Cardiac septum (tissue), 1 donor: ENCODE measurements around the gene NCKAP5. TPM values are rescaled to one million over a fixed set of nuclear protein-coding genes. Genes with fewer than 3 reads are reported as not detected.

Experiments used
- DNase-seq: peaks from one replicate; pipeline ENCODE4 v3.0.0-alpha.2; 2020; ENCODE audit warnings: low spot score
- intact Hi-C: fragments of 100-400 bp; cut with DNase I; formaldehyde crosslinking; loops from one replicate; pipeline ENCODE4 v1.14.0; 2022
- total RNA-seq: library from RNA; stranded (reverse); fragmentation: NEBNext Ultra II Directional; extraction: Animal tissue kit (Norgen Biotek cat#: 25700); gene quantifications from one replicate; pipeline ENCODE4 v1.2.1, GENCODE V29; 2021
- donor health status: DM: no; HTN: no; CAD: no.

The NCKAP5 gene
- total RNA-seq, 1 donor from 2014 or later = 10.6 TPM

DNA sequence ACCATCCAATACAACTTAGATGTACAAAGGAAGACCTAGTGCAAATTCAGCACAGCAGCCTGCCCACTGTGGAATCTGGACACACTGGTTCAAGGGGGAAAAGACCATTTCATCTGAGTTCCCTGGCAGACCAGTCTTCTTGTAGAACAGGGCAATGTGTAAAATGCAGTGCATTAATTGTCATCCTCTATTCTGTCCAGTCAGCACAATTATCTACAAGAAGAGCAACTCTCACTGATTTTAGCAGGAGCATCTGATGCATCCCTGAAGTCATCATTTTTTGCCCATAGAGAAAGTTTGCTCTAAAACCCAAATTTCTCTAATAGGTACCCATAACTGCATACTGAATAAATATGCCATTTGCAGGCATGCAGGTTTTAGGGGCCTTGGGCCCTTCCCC, 816.4 kb downstream of the NCKAP5 start:
- no peak for DNase-seq
- intact Hi-C loops = no loop called here

GRCh38 chr2:132750606-132751005, 817.7 kb downstream of the NCKAP5 start:
- no peak for DNase-seq
- intact Hi-C loops = no loop called here

DNA sequence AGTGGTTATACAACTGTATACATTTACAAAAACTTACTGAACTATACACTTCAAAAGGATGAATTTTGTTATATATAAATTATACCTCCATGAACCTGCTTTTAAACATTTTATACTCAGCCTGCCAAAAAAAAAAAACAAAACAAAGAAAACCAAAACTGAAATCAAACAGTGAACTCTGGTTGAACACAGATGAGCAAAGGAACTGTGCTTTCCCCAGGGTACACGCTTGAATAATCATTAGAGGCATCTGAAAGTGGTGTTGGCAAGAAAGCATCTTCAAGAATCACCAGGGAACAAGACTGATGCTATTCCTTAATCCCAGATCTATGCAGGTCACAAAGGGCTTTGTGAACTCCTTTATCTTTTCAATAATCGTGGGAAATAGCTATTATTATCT, 821.2 kb downstream of the NCKAP5 start:
- intact Hi-C loops = no loop called here
- DNase-seq = no peak

- no peak for DNase-seq
- intact Hi-C loops = no loop called here
Measured at GRCh38 chr2:132741754-132742153, 826.5 kb downstream of the NCKAP5 start.

GRCh38 chr2:132740081-132740720, 828.1 kb downstream of the NCKAP5 start:
- no peak for DNase-seq
- intact Hi-C loops = no loop called here

DNA sequence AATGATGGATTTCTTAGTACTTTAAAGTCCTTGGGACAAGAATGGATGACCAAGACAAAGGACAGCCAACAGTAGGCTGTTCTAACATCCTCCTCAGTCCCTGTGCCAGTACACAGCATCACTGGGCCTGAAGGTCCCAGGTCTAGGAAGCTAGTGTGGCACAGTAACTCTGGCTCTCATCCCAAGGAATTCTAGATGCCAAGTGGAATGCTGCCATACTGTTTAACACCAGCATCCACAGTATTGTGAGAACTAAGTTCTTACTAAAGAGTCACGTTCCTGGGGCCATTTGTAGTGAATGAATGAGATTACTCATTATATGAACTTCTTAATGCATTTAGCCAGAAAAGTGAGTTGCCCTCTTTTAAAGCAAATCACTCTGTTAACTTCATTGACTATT, 830.0 kb downstream of the NCKAP5 start:
- DNase-seq = no peak
- intact Hi-C loops = no loop called here

DNA sequence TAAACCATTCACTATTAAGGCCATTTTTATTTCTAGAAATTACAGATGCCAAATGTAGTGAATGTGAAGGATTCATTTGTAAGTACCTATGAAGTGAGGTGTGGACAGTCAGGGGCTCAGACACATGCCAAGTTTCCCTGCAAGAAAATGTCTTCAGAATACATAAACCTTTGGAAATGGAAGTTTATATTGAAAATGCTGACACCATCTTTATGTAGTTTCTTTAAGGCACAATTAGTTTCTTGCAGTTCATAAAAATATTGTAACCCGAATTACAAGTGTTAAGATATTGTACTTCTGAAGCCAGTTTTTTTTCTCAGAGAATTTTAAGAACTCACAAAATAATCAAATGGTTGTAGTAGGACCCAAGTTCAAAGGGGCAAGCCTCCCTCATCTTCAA, 832.2 kb downstream of the NCKAP5 start:
- DNase-seq = no peak
- intact Hi-C loops = no loop called here

DNA sequence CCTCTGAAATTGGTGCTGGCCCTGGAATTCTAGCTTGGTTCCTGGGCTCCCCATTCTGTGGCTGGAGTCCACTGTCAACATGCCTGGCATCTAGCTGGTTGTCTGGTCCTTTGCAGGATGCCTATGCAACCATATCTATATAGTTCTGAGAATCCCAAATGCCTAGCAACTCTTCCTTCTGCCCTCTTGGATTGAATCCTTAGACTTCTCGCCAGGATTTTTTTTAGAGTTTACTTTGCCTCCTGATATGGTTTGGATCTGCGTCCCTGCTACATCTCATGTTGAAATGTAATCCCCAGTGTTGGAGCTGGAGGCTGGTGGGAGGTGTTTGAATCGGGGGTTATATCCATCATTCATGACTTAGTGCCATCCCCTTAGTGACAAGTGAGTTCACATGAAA, 833.3 kb downstream of the NCKAP5 start:
- intact Hi-C loops = no loop called here
- no peak for DNase-seq

- intact Hi-C loops = no loop called here
- DNase-seq = no peak
Measured at GRCh38 chr2:132733094-132733493, 835.2 kb downstream of the NCKAP5 start.

DNA sequence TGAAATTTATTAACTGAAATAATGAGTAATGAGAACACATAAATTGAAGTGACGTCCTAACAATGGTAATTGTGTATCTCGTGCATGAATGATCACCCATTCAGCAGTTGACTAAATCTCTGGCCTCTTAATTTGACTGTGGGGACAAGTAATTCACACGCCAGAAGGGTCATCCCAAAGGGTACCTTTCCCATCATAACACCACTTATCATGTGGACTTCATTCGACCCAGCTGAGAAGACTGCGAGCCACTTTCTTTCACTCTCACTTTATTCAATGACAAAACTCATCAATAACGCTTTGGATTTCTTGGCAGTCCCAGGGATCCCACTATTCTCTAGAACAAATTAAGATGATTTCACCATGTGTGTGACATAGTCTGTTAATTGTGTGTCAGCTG, 835.6 kb downstream of the NCKAP5 start:
- no peak for DNase-seq
- intact Hi-C loops = no loop called here

- intact Hi-C loops = no loop called here
Measured at GRCh38 chr2:132731441-132731840, 836.8 kb downstream of the NCKAP5 start.

DNA sequence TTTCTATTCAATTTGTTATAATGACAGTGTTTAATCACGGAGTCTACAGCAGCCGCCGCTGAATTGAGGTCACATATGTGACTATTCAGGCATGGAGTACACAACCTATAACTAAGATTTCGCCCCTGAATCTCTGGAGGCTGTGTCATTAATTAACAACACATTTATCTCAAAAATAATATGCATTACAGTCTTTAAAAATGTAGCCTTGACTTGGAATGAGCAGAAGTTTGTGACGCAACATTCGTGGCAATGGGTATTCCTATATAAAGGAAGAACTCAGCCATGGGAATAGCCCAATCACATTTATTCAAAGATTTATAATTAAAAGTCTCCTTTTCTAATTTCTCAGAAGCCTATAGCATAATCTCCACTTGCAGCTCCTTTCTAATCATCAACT, 837.7 kb downstream of the NCKAP5 start:
- DNase-seq = no peak
- intact Hi-C loops = no loop called here

More at GRCh38 chr2:132731441-132731840, 836.8 kb downstream of the NCKAP5 start:
- DNase-seq = no peak

GRCh38 chr2:132729522-132729921, 838.7 kb downstream of the NCKAP5 start:
- intact Hi-C loops = no loop called here
- DNase-seq = no peak

DNA sequence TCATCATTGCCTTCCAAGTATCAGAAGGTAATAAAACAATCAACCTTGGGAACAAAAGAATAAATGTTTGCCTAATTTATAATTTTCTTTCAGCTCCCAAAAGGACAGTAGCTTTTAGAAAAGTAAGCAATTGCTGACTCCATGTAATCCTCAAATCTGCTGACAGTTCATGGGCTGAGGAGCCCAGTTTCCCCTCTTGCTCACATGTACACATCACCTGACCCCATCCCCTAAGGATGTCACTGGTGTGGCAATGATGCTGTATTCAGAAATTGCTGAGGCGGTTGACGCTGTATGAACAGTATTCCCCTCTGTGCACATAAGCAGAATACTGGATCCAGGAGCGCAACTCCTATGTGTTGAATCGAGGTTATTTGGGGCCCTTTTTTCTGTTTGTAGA, 842.1 kb downstream of the NCKAP5 start:
- intact Hi-C loops = no loop called here

GRCh38 chr2:132725748-132726147, 842.5 kb downstream of the NCKAP5 start:
- intact Hi-C loops = no loop called here
- DNase-seq = no peak

More for the DNA sequence above, 842.1 kb downstream of the NCKAP5 start:
- DNase-seq = no peak

DNA sequence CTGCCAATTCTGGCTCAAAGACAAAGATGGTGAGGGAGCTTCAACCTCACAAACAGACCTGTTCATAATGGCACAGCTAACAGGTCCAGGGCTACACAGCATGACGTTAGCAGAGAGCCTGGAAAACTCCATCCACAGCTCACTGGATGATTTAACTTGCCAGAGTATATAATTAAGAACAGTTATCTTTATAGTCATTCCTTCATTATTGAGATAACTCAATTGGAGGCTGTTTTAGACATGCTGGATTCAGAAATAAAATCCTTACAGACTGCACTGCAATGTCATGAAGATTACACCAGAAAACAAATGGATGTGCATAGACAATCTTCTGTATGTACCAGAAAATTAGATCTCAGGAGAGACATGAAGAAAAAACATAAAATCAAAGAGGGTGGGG, 843.1 kb downstream of the NCKAP5 start:
- intact Hi-C loops = no loop called here
- no peak for DNase-seq

- DNase-seq = no peak
- intact Hi-C loops = no loop called here
Measured at GRCh38 chr2:132721938-132722337, 846.3 kb downstream of the NCKAP5 start.

DNA sequence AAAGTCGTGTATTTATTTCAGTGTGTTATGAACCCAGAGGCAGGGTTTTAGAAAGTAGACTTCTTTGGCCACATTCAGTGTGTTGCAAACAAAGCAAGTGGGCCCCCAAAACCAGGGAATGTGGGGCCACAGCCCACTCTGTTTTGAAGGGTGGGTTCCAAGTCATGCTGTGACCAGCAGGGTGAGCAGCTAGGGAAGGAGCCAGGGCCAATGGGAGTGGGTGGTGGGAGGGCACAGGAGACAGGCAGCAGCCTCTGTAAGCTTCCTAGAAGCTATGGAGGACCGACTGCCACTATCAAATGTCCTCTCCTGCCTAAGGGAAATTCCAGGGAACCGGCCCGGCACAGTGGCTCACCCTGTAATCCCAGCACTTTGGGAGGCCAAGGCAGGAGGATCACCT, 847.9 kb downstream of the NCKAP5 start:
- no peak for DNase-seq
- intact Hi-C loops = no loop called here

GRCh38 chr2:132719480-132719879, 848.8 kb downstream of the NCKAP5 start:
- intact Hi-C loops = no loop called here
- no peak for DNase-seq

- intact Hi-C loops = no loop called here
- no peak for DNase-seq
Measured at GRCh38 chr2:132716954-132717353, 851.3 kb downstream of the NCKAP5 start.

DNA sequence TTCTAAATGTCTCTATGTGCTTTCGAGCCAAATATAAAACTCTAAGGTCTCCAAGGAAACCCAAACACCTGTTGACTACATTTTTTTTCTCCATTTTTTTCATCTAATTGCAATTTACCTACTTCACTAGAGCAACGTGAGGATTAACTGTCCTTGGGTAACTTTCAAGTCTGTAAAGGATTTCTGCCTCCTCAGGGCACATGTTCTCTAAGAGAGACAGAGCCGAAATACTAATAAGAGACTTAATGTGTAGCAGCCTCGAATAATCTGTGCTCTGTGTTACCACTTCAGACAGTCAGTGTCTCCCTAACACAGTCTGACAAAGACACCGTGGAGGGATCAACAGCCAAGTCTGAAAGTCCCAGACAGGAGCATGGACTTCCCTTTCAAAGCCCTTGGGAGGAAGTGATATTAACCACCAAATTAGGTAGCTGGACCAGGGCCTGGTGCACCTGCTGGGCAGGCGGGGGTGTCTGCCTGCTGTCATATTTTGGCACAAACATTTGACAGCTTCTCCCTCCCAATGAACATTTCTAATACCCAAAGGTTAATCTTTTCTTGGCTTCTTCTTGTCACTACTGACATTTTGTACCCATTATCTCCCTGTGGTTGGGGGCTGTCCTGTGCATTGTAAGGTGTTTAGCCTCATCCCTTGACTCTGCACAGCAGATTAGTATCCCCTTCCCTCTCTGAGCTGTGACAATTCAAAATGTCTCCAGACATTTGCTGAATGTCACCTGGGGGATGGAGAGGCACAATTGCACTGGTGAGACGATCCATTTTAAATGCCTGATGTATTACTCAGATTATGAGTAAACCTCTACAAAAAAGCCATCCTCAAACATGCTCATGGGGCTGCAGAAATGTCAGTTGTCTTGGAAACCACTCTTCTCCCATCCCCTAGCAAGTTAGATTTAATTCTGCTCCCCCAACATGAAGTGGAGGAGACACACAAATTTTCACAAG, 852.6 kb downstream of the NCKAP5 start:
- DNase-seq = no peak
- intact Hi-C loops = no loop called here
